Spleen (tissue), 11 donors: ENCODE results near the gene INPP4B. TPM values are rescaled to one million over a fixed set of nuclear protein-coding genes. Genes with fewer than 3 reads are reported as not detected.

ENCODE experiments used
- DNase-seq: peaks from one replicate; pipeline ENCODE4 v3.0.0-alpha.2; 2020
- H3K27ac ChIP-seq, 8 donors: fragments of 200-600 bp; sonication (generic) in 7 of 8; 1 replicate in 4 of 8; 2 replicates in 4 of 8; pipeline versions ENCODE4 v1.5.0 to v1.8.0; 2016 to 2021; ENCODE audit warnings: inconsistent platforms in 4 of 8, mild to moderate bottlenecking in 4 of 8, moderate library complexity in 1 of 8
- H3K27me3 ChIP-seq, 7 donors: fragments of 200-600 bp; sonication (generic) in 6 of 7; replicated peaks in 1 of 7; 1 replicate in 4 of 7; 2 replicates in 3 of 7; pipeline versions ENCODE4 v1.5.0 to v1.8.0; 2016 to 2021; ENCODE audit warnings: inconsistent platforms in 3 of 7, mild to moderate bottlenecking in 1 of 7
- H3K36me3 ChIP-seq, 6 donors: fragments of 200-600 bp; sonication (generic) in 5 of 6; 1 replicate in 4 of 6; 2 replicates in 2 of 6; pipeline versions ENCODE4 v1.5.0 to v1.8.0; 2016 to 2021; ENCODE audit warnings: inconsistent platforms in 2 of 6
- H3K4me1 ChIP-seq, 6 donors: fragments of 200-600 bp; sonication (generic) in 5 of 6; 1 replicate in 3 of 6; 2 replicates in 3 of 6; pipeline versions ENCODE4 v1.5.0 to v1.8.0; 2016 to 2021; ENCODE audit warnings: inconsistent platforms in 3 of 6
- H3K4me3 ChIP-seq, 8 donors: fragments of 200-600 bp; sonication (generic) in 7 of 8; 1 replicate in 4 of 8; 2 replicates in 4 of 8; pipeline versions ENCODE4 v1.5.0 to v1.8.0; 2016 to 2021; ENCODE audit warnings: inconsistent platforms in 4 of 8, mild to moderate bottlenecking in 4 of 8, moderate library complexity in 2 of 8
- H3K9me3 ChIP-seq, 8 donors: fragments of 200-600 bp; sonication (generic) in 7 of 8; 1 replicate in 4 of 8; 2 replicates in 4 of 8; pipeline versions ENCODE4 v1.5.0 to v1.8.0; 2016 to 2021; ENCODE audit warnings: inconsistent platforms in 4 of 8
- POLR2A ChIP-seq, 3 donors: fragments of 450-650 bp; IDR thresholded peaks; one replicate each; pipeline ENCODE4 v1.5.1; 2017; ENCODE audit warnings: antibody characterized with exemption in 3 of 3, mild to moderate bottlenecking in 1 of 3
- POLR2AphosphoS5 ChIP-seq, 3 donors: sonication (generic); formaldehyde crosslinking; IDR thresholded peaks; one replicate each; pipeline ENCODE4 v1.5.1; 2017; ENCODE audit warnings: antibody characterized with exemption in 3 of 3
- WGBS, 5 donors: extraction: QIAGEN DNeasy Blood & Tissue Kit in 3 of 5; methylation state at CpG; one replicate each; pipeline versions ENCODE4 v1.1.5 to v1.1.7; 2013 to 2018; 5-methylcytosine and 5-hydroxymethylcytosine counted together
- intact Hi-C: fragments of 100-400 bp; cut with DNase I; formaldehyde crosslinking; loops from one replicate; pipeline ENCODE4 v1.15.0; 2023; ENCODE audit warnings: low total_unique reads
- polyA plus RNA-seq, 3 donors: library from polyadenylated mRNA; stranded (reverse); fragments of 200-250 nt; gene quantifications; one replicate each; pipeline ENCODE4 v1.2.1, GENCODE V29; 2013
- total RNA-seq, 7 donors: library from RNA; depleted of rRNA in 3 of 7; stranded (reverse); fragments of >200 nt in 3 of 7; fragmentation: NEBNext Ultra II Directional in 4 of 7; extraction: Animal tissue kit (Norgen Biotek cat#: 25700) in 4 of 7; gene quantifications; one replicate each; pipeline versions ENCODE4 v1.1.0 to v1.2.1, GENCODE V29; 2016 to 2021
- TF ChIP-seq, protein P1 (sequence below), 11 experiments: fragments of 200-600 bp in 7 of 11; fragments of 450-650 bp in 4 of 11; sonication (generic) in 4 of 11; IDR thresholded peaks in 8 of 11; conservative IDR thresholded peaks in 3 of 11; 1 replicate in 7 of 11; 2 replicates in 4 of 11; pipeline versions ENCODE4 v1.4.0 to v1.8.0; 2016 to 2021; ENCODE audit warnings: antibody characterized with exemption in 11 of 11, inconsistent platforms in 4 of 11, mild to moderate bottlenecking in 1 of 11
- donor health status: healthy with polysubstance abuse.
- donor health status: DM: no; HTN: no; CAD: no; lungs with moderate emphysema.
- donor health status: DM: no; HTN: no; CAD: no.
- donor health status: Bipolar disorder and iron deficiency.
- donor health status: healthy.
- donor health status: DM: no; HTN: no; CAD: no.
- donor health status: DM: yes; HTN: yes; CAD: no.

The INPP4B gene
- total and polyA plus RNA-seq, 10 donors, result 0.78 to 31.6 (median 26.8) TPM

DNA sequence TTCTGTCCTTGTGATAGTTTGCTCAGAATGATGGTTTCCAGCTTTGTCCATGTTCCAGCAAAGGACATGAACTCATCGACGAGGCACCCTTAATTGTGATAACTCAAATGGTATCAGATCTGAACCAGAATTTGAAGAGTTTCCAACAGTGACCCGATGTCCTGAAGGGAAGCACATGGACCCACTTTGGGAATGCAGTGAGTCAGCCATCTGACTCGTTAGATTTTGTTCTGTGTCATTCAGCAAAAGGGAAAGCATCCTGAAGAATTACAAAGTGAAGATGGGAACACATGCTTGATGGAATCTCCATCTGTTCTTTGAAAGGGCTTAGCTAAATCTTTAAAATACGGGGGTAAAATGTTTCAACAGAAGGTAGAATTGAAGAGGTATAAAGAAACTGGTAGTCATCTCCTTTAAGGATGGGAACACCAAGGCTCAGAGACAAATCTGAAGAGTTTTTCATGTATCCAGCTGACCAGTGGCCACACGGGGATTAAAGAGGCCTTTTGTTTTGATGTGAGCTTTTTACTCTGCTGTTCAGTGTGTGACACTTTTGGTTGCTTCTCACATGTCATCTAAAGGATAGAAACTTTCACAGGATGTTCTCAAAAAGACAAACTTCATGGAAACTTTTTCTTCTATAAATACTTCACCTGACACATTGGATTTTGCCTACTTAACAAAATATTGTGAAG is 393.8 kb downstream of the INPP4B start:
- Histone ChIP-seq H3K27ac (no peak overlapping the region), H3K36me3 (no peaks in the 10 kb centered on the region), H3K27me3 (no peaks in the 10 kb centered on the region), H3K4me3 (no peak overlapping the region), H3K4me1 (no peaks in the 10 kb centered on the region), H3K9me3 (no peaks in the 10 kb centered on the region)
- DNase-seq, result no peak
- intact Hi-C loops, result no loop called here
- 70 to 86% (median 79%) methylated on average over 6 of the region's 6 CpGs for WGBS, 5 donors
- no peak for TF ChIP-seq POLR2A (IDR thresholded peaks at IDR 0.05)
- no peak for TF ChIP-seq POLR2AphosphoS5 (IDR thresholded peaks at IDR 0.05)
- TF ChIP-seq, protein P1, sequence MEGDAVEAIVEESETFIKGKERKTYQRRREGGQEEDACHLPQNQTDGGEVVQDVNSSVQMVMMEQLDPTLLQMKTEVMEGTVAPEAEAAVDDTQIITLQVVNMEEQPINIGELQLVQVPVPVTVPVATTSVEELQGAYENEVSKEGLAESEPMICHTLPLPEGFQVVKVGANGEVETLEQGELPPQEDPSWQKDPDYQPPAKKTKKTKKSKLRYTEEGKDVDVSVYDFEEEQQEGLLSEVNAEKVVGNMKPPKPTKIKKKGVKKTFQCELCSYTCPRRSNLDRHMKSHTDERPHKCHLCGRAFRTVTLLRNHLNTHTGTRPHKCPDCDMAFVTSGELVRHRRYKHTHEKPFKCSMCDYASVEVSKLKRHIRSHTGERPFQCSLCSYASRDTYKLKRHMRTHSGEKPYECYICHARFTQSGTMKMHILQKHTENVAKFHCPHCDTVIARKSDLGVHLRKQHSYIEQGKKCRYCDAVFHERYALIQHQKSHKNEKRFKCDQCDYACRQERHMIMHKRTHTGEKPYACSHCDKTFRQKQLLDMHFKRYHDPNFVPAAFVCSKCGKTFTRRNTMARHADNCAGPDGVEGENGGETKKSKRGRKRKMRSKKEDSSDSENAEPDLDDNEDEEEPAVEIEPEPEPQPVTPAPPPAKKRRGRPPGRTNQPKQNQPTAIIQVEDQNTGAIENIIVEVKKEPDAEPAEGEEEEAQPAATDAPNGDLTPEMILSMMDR (IDR thresholded peaks at IDR 0.05 in 8 of 11, conservative IDR thresholded peaks at IDR 0.05 in 3 of 11), result no peak

DNA sequence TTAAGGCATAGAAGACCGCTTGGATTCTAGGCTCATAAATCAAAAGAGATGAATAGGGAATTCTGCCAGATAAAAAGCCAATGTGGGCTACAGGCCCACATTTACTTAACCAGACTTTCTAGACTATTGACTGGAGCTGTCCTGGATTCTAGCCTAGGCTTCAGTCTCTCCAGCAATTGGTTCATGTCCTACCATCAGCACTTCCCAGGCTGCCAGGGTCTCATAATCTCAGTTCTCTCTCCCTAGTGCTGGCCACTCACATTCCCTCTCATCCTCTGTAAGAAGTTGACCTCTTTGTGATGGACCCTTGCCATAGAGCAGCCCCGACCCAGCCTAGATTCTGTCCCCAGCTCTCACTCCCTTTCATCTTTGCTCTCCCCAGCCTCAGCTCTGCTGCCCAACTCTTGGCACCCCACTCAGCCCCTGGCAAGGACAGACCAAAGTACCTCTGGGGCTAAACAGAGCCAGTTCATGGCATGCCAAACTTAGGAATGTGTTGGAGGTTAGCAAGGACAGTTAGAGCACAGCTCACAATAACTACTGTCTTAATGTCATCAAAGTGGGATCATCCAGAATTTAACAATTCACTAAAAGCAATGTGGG is 396.2 kb downstream of the INPP4B start:
- no peak for DNase-seq
- TF ChIP-seq, protein P1 (IDR thresholded peaks at IDR 0.05 in 8 of 11, conservative IDR thresholded peaks at IDR 0.05 in 3 of 11), result no peak
- TF ChIP-seq POLR2A (IDR thresholded peaks at IDR 0.05) (no peak), POLR2AphosphoS5 (IDR thresholded peaks at IDR 0.05) (no peak)
- H3K4me3 ChIP-seq, result no peak overlapping the region
- no peaks in the 10 kb centered on the region for H3K36me3 ChIP-seq
- intact Hi-C loops, result no loop called here
- no peaks in the 10 kb centered on the region for H3K4me1 ChIP-seq
- H3K9me3 ChIP-seq, result no peaks in the 10 kb centered on the region
- H3K27me3 ChIP-seq, result no peaks in the 10 kb centered on the region
- 71 to 85% (median 84%) methylated on average over 2 of the region's 2 CpGs for WGBS, 5 donors
- H3K27ac ChIP-seq, result no peak overlapping the region

DNA sequence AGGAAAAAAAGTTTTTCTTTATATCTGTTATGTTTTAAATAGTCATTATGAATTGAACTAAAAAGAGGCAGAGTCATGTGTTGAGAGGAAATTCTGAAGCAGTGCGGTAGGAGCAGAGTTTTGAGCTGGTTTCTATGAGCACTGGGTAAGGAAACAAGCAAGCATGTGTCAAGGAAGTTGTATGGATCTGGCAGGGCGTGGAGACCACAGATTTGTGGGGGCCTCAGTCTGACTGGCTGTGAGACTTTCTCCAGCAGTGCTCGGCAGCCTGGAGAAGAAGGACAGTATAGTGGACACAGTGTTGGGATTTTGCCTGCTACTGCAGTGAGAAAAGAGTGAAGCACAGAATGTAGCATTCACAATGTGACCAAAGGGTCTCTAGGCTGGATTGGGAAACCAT is 399.1 kb downstream of the INPP4B start:
- intact Hi-C loops, result no loop called here
- Histone ChIP-seq H3K27ac (no peak overlapping the region), H3K4me1 (no peaks in the 10 kb centered on the region), H3K9me3 (no peaks in the 10 kb centered on the region), H3K36me3 (no peaks in the 10 kb centered on the region), H3K27me3 (no peaks in the 10 kb centered on the region), H3K4me3 (no peak overlapping the region)
- no peak for DNase-seq
- TF ChIP-seq, protein P1 (IDR thresholded peaks at IDR 0.05 in 8 of 11, conservative IDR thresholded peaks at IDR 0.05 in 3 of 11), result no peak
- TF ChIP-seq POLR2A (IDR thresholded peaks at IDR 0.05), result no peak
- no peak for TF ChIP-seq POLR2AphosphoS5 (IDR thresholded peaks at IDR 0.05)
- WGBS, 5 donors, result 25 to 52% (median 36%) methylated on average over 3 of the region's 3 CpGs

DNA sequence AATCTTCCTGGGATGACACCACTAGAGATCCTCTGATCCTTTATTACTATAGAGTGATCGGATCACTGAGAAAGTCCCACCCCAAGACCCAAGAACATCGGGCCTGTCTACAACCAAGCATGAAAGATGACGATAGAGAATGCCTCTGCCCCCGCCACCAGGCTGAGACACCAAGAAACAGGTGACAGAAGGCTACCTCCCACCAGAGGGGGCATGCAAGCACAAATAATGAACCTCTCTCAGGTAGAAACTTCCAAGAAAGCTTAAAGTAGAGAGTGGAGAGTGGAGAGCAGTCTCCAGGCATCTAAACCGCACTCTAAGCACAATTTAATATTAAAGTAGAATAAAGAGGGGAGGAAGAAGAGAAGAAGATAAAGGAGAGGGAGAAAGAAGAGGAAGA is 402.6 kb downstream of the INPP4B start:
- TF ChIP-seq POLR2AphosphoS5 (IDR thresholded peaks at IDR 0.05), result no peak
- TF ChIP-seq, protein P1 (IDR thresholded peaks at IDR 0.05 in 8 of 11, conservative IDR thresholded peaks at IDR 0.05 in 3 of 11), result no peak
- no peak for TF ChIP-seq POLR2A (IDR thresholded peaks at IDR 0.05)
- H3K4me3 ChIP-seq, result no peak overlapping the region
- H3K27me3 ChIP-seq, result no peaks in the 10 kb centered on the region
- H3K27ac ChIP-seq, result no peak overlapping the region
- H3K36me3 ChIP-seq, result no peaks in the 10 kb centered on the region
- DNase-seq, result no peak
- H3K4me1 ChIP-seq, result no peaks in the 10 kb centered on the region
- WGBS, 5 donors, result 91 to 98% (median 92%) methylated on average over 5 of the region's 5 CpGs
- intact Hi-C loops, result no loop called here
- H3K9me3 ChIP-seq, result peaks cover 0 to 2% (median 0%) of the 10 kb centered on the region in 8 donors
